Dedifferentiated amniotic fluid mesenchymal stem cell (primary cell): Measurements from ENCODE around the gene PYCARD.
"Not testable (repeated sequence)": the region's sequence is repeated elsewhere in the genome, so short reads cannot be mapped to it uniquely, and the experiment has no call there.

Source experiments
- DNase-seq: peaks from one replicate; pipeline ENCODE4 v3.0.0-alpha.2; 2016; ENCODE audit errors: extremely low spot score

Gene PYCARD

DNA sequence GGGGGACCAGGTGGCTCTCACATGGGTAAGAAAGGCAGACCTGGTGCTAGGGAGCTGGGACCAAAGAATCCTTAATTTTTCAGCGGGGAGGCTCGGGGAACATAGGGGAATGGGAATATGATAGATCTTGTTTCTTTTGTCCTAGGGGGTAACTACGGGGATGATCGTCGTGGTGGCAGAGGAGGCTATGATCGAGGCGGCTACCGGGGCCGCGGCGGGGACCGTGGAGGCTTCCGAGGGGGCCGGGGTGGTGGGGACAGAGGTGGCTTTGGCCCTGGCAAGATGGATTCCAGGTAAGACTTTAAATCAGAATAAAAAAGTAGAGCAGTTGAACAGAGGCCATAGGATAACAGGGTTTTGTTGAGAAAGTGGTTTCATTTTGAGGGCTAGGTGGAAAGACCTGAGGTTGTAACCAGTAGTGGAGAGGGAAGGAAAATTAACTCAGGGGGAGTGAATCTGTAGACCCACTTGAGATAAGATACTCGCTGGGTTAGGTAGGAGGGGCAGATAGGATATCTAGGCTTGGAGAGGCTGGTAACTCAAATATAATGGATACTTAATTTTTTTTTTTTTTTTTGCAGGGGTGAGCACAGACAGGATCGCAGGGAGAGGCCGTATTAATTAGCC, 11.6 kb downstream of the PYCARD start:
- DNase-seq: no peak

DNA sequence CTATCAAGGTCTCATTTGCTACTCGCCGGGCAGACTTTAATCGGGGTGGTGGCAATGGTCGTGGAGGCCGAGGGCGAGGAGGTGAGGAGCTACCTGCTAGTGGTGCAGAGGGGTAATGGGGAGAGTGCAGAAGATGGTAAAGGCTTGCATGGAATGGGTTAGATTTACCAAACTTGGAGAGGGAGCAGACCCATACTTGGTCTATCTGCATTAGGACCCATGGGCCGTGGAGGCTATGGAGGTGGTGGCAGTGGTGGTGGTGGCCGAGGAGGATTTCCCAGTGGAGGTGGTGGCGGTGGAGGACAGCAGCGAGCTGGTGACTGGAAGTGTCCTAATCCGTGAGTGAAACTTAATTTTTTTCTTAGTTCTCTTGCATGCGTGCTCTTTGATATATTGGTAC, 12.5 kb downstream of the PYCARD start:
- DNase-seq: no peak

DNA sequence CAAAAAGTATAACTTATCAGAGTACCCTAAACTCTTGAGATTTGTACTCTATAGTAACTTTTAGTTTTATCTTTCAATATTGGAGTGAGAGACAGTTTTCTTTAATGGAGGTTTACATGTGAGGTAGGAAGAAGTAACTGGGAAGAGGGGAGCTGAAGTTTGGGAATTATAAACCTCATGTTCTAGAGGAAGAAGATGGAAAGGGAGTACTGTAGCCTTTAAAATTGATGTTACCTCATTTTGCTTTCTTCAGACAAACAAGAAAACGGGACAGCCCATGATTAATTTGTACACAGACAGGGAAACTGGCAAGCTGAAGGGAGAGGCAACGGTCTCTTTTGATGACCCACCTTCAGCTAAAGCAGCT, 13.2 kb downstream of the PYCARD start:
- DNase-seq: no peak

DNA sequence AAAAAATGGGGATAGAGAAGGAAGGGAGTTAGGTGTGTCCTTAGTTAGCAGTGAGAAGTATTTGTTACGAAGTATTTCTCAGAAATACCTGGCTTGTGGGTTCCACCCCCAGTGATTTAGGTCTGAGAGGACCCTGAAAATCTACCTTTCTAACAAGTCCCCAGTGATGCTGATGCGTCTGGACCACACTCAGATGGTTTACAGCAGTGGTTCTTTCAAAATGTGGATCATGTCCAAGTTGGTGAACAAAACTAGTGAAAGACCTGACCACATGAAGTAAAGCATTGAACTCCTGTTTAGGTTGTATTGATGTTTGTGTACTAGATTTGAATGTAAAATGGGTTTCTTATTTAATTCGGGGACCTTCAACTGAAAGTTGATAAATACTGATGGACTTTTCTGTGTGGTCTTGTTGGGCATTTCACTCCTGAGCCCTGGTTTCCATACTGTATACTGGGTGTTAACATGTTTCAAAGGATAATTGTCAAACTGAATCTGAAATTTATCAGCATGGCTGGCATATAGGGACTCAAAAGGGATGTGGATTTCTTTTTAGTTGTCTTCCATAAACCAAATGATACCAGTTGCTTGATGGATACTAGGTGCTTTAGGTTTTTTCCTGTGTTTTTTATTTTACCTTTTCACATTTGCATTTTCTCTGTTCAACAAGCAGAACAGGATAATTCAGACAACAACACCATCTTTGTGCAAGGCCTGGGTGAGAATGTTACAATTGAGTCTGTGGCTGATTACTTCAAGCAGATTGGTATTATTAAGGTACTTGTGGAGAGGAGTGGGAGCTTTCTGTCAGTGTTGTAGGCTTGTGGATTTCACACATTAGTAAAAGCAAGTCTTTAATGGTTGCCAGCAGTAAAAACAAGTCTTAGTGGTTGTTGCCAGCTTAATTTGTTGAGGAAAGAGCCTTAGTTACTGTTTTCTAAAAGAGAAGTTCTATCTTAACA, 13.8 kb downstream of the PYCARD start:
- no peak for DNase-seq

DNA sequence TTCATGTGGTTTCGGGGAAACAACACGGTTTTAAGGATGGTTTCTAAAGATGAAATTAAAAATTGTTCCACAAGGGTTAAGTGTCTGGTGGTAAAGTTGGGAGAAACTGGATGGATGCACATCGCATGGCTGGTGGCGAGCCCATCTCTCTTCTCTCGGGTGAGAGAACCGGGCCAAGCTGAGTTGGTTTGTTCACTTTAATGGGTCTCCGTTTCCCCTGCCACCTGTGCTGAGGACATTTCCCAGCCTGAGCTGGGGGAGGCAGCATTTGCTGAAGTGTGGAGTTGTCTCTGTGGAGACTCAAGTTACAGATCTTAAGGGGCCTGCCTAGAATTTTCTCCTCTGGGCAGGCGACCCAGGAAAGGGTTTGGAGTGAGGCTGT, 14.8 kb downstream of the PYCARD start:
- no peak for DNase-seq

DNA sequence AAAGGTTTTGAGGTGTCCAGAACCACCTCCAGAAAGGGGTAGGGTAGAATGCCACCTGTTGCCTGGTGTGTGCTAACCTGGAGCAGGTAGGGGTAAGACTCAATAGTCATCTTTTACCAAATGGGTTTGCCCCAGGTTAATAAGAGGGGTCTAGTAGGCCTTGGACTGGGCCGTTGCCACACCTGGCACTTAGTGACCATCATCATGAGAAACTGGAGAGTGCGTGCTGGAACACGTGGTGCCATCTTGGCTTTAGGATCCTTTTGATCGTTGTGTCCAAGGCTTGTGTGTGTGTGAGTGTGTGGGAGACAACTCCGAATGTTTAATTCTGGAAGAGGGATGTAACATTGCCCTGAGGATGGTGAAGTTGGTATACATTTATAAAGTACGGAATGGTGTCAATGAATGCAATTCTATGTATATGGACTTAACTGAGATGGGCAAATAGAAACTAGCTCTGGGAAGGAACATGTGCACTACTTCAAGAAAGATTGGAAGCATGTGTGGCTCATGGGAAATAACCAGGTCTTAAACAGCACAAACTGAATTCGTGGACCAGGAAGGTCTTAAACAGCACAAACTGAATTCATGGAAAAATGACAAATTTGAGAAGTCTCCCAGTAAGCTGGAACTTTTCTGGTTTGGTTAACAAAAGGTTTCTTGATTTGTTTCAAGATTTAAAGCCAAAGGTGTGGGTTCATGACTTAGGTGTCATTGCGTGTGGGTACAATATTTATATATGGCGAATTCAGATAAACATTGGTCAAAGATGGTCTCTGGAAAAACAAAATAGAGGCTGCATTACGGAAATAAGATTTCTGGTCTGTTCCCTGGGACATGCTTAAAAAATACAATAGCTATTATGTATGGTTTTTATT, 15.4 kb downstream of the PYCARD start:
- no peak for DNase-seq

DNA sequence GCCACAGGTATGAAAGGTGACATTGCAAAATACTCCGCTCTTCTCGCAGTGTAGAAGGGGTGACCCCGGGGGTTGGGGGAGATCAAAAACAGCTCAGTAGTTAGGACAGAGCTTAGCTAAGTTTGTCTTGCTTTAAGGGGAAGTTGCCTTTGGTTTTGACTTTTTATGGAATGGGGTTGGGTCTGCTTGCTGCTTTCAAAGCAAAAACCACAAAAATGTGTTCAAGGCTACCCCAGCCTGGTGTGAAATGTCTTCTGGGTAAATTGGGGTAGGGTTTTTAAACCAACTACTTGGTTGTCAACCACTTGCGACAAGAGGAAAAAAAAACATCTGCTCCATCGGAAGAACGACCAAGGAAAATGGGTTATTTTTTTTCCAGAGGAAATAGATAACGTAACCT, 16.4 kb downstream of the PYCARD start:
- no peak for DNase-seq

DNA sequence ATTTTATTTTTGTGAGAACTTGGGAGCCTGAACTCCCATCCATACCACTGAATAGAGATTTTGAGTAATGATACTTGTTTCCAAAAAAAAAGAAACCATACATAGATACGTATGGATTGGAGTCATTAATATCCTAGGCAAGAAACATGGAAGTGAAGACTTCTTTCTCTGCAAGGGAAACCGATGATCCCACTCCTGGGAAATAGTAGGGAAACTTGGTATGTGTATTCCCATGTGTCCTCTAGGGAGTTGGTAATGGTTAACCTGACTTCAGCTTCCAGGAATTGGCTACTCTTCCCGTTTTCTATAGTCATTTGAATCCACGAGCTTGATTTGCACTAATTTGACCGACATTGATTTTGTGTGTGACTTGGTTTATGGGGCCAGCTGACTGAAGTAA, 17.2 kb downstream of the PYCARD start:
- DNase-seq: no peak

DNA sequence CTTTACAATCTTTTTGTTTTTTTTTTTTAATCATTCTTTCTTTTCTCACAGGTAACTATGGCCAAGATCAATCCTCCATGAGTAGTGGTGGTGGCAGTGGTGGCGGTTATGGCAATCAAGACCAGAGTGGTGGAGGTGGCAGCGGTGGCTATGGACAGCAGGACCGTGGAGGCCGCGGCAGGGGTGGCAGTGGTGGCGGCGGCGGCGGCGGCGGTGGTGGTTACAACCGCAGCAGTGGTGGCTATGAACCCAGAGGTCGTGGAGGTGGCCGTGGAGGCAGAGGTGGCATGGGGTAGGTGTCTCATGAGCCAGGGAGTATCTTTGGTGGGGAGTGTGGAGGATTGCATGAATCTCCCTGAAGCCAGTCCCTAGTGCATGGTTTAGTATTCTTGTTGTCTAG, 17.7 kb downstream of the PYCARD start:
- no peak for DNase-seq

DNA sequence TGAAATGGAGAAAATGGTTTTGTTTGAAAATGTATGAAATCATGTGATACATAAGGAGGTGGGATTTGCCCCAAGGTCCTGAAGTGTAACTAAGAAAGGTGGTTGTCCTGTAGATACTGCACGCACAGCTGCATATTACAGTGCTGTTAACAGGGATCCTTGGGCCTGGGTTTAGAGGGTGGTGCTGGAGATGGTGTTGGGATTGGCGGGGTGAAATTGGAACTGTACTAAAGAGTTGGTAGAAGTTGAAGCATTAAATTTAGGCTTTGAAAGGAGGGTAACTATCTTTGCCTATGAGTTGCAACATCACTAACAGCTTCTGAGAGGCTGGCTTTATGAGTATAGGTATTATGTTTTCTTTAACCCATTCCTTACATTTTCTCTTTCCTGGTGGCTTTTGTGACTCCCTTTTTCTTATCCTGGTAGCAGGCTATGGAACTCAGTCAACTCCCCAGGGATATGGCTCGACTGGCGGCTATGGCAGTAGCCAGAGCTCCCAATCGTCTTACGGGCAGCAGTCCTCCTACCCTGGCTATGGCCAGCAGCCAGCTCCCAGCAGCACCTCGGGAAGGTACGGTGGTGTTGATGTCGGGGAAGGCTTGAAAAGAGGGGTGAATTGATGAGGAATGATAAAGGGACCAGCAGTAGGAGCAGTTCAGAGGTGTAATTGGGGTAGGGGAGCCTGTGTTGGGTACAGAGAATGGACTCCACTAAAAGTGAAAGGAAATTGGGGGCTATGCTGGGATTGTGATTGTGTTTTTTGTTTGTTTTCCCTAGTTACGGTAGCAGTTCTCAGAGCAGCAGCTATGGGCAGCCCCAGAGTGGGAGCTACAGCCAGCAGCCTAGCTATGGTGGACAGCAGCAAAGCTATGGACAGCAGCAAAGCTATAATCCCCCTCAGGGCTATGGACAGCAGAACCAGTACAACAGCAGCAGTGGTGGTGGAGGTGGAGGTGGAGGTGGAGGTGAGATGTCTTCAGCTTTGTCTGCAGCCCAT, 18.8 kb downstream of the PYCARD start:
- no peak for DNase-seq

DNA sequence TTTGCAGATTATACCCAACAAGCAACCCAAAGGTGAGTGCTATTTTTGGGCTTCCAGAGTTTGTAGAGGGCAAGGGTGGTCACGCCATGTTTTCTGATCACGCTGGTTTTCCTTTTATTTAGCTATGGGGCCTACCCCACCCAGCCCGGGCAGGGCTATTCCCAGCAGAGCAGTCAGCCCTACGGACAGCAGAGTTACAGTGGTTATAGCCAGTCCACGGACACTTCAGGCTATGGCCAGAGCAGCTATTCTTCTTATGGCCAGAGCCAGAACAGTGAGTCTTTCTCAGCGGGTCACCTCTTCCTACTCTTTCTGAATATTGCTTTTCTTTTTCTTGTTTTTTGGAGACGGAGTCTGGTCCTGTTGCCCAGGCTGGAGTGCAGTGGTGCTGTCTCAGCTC, 20.2 kb downstream of the PYCARD start:
- DNase-seq: no peak

DNA sequence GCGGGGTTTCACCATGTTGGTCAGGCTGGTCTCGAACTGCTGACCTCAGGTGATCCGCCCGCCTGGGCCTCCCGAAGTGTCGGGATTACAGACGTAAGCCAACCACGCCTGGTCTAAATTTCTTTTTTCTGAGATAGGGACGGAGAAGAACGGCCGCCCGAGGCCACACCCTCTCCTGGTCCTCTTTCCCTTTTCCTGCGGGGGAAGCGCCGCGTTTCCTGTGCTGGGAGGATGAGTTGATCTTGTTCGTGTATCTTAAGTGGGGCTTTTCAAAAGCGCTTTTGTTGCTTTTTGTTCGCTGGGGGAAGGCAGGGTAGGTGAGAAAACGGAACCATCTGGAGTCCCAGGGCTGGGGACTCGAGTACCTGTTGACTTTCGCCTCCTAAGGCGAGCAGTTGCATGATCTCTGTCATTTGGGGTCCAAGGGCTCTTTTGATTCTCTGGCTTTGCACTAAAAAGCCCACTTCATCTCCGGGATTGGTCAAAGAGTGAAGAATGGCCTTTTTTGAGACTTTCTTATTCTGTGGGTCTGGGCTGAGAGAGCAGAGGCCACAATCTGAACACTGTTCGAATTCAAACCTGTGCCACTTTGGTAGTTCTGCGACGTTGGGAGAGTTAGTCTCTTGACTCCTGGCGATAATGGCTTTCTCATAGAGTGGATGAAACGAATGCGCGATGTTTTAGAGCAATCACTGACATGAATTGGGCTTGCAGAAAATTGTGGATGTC, 21.3 kb downstream of the PYCARD start:
- no peak for DNase-seq

DNA sequence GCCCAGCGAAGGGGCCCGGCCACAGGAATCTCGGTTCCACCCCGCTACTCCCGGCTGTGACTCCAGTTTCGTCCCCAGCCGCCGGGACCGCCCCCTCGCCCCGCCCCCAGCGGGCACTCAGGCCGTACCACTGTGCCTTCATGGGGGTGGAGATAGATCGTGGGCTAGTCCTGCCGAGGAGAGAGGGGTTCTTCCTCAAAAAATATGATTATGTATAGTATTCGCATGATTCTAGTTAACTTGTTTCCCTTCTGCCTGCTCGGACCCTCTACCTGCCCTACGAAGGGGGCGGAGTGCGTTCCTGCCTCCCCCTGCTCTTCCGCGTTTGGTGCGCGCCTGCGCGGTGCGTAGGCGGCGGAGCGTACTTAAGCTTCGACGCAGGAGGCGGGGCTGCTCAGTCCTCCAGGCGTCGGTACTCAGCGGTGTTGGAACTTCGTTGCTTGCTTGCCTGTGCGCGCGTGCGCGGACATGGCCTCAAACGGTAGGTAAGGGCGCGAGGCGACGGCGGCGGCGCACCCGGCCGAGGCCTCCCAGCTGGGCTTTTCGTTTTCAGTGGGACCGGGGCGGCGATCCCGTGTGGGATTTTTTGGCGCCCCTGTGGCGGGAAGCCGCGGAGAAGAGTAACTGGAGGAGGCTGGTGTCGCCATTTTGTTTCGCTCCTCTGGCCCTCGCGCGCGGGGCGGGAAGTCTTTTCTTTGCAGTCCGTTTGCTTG, 22.7 kb downstream of the PYCARD start, which contains the start of gene FUS:
Gene FUS, plus strand, starts transcription at position 393 of the 713 bp plus-strand sequence. Its CDS starts 76 bp downstream, at position 469.
- DNase-seq: peak; percentile 77

DNA sequence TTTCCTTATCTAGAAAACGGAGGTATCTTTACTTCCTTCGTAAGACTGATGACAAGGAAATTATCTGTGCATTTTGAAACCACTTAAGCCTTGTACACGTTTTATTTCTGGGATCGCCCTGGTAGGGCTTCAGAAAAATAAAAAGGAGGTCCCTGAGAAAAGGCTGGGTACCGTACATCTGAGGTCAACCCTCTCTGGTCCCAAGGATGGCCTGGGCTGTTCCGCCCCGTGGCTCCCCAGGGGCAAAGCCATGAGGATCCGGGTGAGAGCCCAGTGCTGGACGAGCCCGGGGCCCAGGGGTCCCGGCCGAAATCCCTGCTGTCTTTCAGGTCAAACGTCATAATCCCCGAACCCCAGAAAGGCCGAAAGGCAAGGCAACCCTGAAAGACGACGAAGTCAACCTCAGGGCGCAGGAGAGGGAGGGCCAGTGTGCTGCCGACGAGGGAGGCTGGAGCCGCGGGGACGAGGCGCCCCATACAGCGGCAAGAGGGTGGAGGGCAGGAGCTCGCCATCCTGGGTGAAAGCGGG, 23.3 kb downstream of the PYCARD start:
- no peak for DNase-seq

DNA sequence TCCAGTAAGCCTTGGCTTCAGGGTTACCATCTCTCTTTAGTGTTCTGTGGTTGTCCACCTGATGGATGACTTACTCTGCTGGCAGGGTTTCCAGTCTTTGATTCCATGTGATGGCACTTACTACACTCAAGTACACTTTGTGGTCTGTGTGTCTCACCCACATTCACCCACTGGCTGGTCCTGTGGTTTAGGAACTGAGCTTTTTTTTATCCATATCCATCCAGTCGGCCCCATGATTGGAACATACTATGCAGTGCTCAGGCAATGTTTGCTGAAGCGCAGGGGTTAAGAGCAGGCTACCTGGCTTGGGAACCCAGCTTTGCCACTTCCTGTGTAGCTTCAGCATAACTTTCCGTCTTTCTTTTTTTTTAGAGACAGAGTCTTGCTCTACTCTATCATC, 25.4 kb downstream of the PYCARD start:
- DNase-seq: no peak

DNA sequence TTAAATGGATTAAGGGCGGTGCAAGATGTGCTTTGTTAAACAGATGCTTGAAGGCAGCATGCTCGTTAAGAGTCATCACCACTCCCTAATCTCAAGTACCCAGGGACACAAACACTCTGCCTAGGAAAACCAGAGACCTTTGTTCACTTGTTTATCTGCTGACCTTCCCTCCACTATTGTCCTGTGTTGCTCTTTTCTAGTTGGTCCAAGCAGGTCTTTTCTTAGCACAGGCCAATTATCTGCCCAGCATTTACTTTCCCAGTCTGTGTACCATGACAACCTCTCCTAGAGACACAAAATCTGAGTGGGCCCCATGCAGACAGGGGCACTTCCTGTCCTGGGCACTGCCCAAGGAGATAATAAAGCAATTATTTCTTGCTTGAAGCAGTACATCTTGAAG, 32.5 kb downstream of the PYCARD start:
- not testable (repeated sequence) for DNase-seq

DNA sequence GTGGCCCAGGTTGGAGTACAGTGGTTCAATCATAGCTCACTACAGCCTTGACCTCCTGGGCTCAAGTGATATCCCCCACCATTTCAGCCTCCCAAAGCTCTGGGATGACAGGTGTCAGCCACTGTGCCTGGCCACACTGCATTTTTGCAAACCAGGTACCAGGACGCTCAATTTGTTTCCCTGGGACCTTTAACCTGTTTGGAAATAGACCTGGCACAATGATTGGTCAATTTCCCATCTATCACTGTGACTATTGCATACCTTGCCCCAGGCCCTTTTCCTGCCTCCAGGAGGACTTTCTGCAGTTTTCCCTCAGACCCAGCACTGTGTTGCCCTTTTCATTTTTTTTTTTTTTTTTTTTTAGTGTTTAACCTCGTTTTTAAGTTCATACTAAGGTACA, 33.7 kb downstream of the PYCARD start:
- DNase-seq: no peak

DNA sequence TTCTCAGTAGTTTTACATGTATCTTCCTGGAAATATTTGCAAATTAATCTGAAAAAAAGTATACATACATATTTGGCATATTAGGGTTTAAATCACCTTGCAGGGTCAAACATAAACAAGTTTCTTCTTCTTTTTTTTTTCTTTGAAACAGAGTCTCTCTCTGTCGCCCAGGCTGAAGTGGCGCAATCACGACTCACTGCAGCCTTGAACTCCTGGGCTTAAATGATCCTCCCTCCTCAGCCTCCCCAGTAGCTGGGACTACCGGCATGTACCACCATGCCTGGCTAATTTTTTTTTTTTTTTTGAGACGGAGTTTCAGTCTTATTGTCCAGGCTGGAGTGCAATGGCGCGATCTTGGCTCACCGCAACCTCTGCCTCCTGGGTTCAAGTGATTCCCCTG, 35.2 kb downstream of the PYCARD start:
- no peak for DNase-seq

DNA sequence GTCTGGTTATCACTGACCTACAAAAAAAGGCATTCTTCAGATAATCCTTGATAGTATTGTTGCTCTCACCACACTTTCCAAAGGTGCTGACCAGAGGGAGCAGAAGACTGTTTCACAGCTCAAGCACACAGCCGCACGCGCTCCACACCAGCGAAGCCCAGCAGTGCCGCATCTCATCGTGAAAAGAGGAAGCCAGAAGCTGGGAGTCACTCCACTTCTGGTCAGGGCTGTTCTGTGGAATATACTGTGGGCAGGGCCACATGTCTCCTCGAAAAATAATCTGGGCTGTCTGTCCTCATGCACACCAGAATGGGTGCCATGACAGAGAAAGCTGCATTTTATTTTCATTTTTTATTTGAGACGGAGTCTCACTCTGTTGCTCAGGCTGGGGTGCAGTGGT, 45.4 kb downstream of the PYCARD start:
- no peak for DNase-seq
